Panc1 (cell line): ENCODE measurements around the gene PSMA5. TPM values are rescaled to one million over a fixed set of nuclear protein-coding genes. Genes with fewer than 3 reads are reported as not detected.

Experiments used
- ATAC-seq: fragments of 200-7000 bp; cut with Tn5 transposase; 2 replicates; pipeline ENCODE4 v1.9.1; 2020; ENCODE audit warnings: mild to moderate bottlenecking, moderate library complexity
- BruUV-seq: library from RNA; stranded (reverse); fragments of 400-500 nt; replicated peaks from 2 replicates; lab custom pipeline; 2021; lab: Mats Ljungman, UMichigan
- CTCF ChIA-PET: fragments of 300-600 bp; sonication (Branson Sonifier 250); formaldehyde crosslinking; loops from one replicate; lab custom pipeline; 2022; ENCODE audit warnings: antibody characterized with exemption; lab: Charles Lee
- POLR2A ChIA-PET: fragments of 300-600 bp; sonication (Branson Sonifier 250); formaldehyde crosslinking; loops from one replicate; lab custom pipeline; 2022; ENCODE audit warnings: antibody characterized with exemption; lab: Charles Lee
- DNase-seq: peaks from one replicate; pipeline ENCODE4 v3.0.0-alpha.2; 2010; ENCODE audit warnings: low read depth, low spot score
- H3K27ac ChIP-seq: 2 replicates; pipeline ENCODE4 v1.5.1; 2011; ENCODE audit warnings: mild to moderate bottlenecking, low read length, inconsistent platforms
- H3K27me3 ChIP-seq: fragments of 200-500 bp; sonication (Bioruptor generic); 2 replicates; pipeline ENCODE4 v1.6.0; 2014; ENCODE audit warnings: low read length, inconsistent platforms; ENCODE audit not compliant: control insufficient read depth, insufficient read depth
- H3K36me3 ChIP-seq: fragments of 200-500 bp; sonication (Bioruptor generic); 2 replicates; pipeline ENCODE4 v1.5.1; 2014; ENCODE audit warnings: inconsistent platforms, mild to moderate bottlenecking, low read length, moderate library complexity; ENCODE audit not compliant: control insufficient read depth, insufficient read depth
- H3K4me1 ChIP-seq: 2 replicates; pipeline ENCODE4 v1.5.1; 2011; ENCODE audit warnings: inconsistent platforms, mild to moderate bottlenecking, low read length, moderate library complexity; ENCODE audit not compliant: control insufficient read depth, insufficient read depth
- H3K4me3 ChIP-seq, 2 experiments: 2 replicates each; pipeline ENCODE4 v1.5.1; 2011 to 2012; ENCODE audit warnings: low read depth in 2 of 2, low read length in 2 of 2, mild to moderate bottlenecking in 2 of 2, inconsistent platforms in 1 of 2, moderate library complexity in 1 of 2
- H3K9me3 ChIP-seq: fragments of 200-500 bp; sonication (Bioruptor generic); 2 replicates; pipeline ENCODE4 v1.5.1; 2014; ENCODE audit warnings: low read depth, mild to moderate bottlenecking, inconsistent platforms, low read length, moderate library complexity; ENCODE audit not compliant: control insufficient read depth, insufficient read depth
- POLR2AphosphoS5 ChIP-seq: IDR thresholded peaks from 2 replicates; pipeline ENCODE4 v1.6.1; 2012; ENCODE audit warnings: mild to moderate bottlenecking, low read depth, low read length, moderate library complexity
- SIN3A ChIP-seq: IDR thresholded peaks from 2 replicates; pipeline ENCODE4 v1.6.1; 2012; ENCODE audit warnings: low read depth, mild to moderate bottlenecking, low read length, moderate library complexity, borderline replicate concordance; ENCODE audit not compliant: insufficient read depth
- TCF7L2 ChIP-seq: IDR thresholded peaks from 2 replicates; pipeline ENCODE4 v1.6.1; 2011; ENCODE audit warnings: mild to moderate bottlenecking, low read depth, low read length, inconsistent platforms
- in situ Hi-C: cut with HindIII; loops from 2 replicates; pipeline ENCODE4 v1.10.0; 2016; ENCODE audit warnings: low sequenced_read_pairs, low pct_unique_long_range_greater_than_20kb
- intact Hi-C: fragments of 100-400 bp; cut with micrococcal nuclease; formaldehyde crosslinking; loops from one replicate; pipeline ENCODE4 v1.10.0; 2022; ENCODE audit not compliant: unreplicated experiment
- total RNA-seq: library from RNA; stranded (reverse); gene quantifications from one replicate; pipeline ENCODE4 v1.2.1, GENCODE V29; 2021; ENCODE audit not compliant: unreplicated experiment
- TF ChIP-seq, protein P1 (sequence below): fragments of 450-650 bp; IDR thresholded peaks from 2 replicates; pipeline ENCODE4 v1.5.1; 2017; ENCODE audit warnings: mild to moderate bottlenecking
- TF ChIP-seq, protein P2 (sequence below), 2 experiments: IDR thresholded peaks; 2 replicates each; pipeline ENCODE4 v1.6.1; 2011 to 2012; ENCODE audit warnings: low read depth in 2 of 2, control low read depth in 1 of 2, low read length in 1 of 2, mild to moderate bottlenecking in 1 of 2, moderate library complexity in 1 of 2; ENCODE audit not compliant: insufficient read depth in 1 of 2

The PSMA5 gene
- total RNA-seq, 1 experiment from 2014 or later, result 118 TPM

DNA sequence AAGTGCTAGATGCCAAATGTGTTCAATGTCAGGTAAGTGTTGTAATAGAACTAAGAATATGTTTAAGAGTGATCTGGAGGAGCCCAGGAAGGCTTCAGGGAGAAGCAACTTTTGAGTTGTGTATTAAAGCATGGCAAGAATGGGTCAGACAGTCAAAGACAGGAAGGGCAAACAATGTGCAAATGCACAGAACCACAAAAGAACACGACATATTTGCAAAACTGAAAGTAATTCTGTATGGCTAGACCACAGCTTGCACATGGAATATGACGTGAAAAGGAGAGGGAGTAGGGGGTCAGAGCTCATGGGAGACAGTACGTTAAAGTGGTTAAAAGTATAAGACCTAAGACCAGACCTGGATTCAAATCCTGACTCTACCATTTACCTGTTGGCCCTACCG is 21.4 kb downstream of the PSMA5 start:
- Histone ChIP-seq H3K27me3 (no peaks in the 10 kb centered on the region), H3K27ac (no peak overlapping the region), H3K36me3 (peaks cover 15% of the 10 kb centered on the region), H3K4me3 (no peak overlapping the region), H3K9me3 (no peaks in the 10 kb centered on the region), H3K4me1 (no peaks in the 10 kb centered on the region)
- no peak for ATAC-seq
- no peak for DNase-seq
- in situ Hi-C loops (no loop called here), intact Hi-C loops (no loop called here)
- TF ChIP-seq POLR2AphosphoS5 (no peak), TCF7L2 (no peak), SIN3A (no peak)
- TF ChIP-seq, protein P1, sequence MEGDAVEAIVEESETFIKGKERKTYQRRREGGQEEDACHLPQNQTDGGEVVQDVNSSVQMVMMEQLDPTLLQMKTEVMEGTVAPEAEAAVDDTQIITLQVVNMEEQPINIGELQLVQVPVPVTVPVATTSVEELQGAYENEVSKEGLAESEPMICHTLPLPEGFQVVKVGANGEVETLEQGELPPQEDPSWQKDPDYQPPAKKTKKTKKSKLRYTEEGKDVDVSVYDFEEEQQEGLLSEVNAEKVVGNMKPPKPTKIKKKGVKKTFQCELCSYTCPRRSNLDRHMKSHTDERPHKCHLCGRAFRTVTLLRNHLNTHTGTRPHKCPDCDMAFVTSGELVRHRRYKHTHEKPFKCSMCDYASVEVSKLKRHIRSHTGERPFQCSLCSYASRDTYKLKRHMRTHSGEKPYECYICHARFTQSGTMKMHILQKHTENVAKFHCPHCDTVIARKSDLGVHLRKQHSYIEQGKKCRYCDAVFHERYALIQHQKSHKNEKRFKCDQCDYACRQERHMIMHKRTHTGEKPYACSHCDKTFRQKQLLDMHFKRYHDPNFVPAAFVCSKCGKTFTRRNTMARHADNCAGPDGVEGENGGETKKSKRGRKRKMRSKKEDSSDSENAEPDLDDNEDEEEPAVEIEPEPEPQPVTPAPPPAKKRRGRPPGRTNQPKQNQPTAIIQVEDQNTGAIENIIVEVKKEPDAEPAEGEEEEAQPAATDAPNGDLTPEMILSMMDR, result no peak
- TF ChIP-seq, protein P2, sequence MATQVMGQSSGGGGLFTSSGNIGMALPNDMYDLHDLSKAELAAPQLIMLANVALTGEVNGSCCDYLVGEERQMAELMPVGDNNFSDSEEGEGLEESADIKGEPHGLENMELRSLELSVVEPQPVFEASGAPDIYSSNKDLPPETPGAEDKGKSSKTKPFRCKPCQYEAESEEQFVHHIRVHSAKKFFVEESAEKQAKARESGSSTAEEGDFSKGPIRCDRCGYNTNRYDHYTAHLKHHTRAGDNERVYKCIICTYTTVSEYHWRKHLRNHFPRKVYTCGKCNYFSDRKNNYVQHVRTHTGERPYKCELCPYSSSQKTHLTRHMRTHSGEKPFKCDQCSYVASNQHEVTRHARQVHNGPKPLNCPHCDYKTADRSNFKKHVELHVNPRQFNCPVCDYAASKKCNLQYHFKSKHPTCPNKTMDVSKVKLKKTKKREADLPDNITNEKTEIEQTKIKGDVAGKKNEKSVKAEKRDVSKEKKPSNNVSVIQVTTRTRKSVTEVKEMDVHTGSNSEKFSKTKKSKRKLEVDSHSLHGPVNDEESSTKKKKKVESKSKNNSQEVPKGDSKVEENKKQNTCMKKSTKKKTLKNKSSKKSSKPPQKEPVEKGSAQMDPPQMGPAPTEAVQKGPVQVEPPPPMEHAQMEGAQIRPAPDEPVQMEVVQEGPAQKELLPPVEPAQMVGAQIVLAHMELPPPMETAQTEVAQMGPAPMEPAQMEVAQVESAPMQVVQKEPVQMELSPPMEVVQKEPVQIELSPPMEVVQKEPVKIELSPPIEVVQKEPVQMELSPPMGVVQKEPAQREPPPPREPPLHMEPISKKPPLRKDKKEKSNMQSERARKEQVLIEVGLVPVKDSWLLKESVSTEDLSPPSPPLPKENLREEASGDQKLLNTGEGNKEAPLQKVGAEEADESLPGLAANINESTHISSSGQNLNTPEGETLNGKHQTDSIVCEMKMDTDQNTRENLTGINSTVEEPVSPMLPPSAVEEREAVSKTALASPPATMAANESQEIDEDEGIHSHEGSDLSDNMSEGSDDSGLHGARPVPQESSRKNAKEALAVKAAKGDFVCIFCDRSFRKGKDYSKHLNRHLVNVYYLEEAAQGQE (IDR thresholded peaks at IDR 0.05; ENCODE audit: insufficient read depth in 1 of 2, low read depth in 2 of 2, low read length in 1 of 2), result no peak
- CTCF ChIA-PET, result no interaction called here
- no TSS peak for BruUV-seq
- POLR2A ChIA-PET, result no interaction called here

DNA sequence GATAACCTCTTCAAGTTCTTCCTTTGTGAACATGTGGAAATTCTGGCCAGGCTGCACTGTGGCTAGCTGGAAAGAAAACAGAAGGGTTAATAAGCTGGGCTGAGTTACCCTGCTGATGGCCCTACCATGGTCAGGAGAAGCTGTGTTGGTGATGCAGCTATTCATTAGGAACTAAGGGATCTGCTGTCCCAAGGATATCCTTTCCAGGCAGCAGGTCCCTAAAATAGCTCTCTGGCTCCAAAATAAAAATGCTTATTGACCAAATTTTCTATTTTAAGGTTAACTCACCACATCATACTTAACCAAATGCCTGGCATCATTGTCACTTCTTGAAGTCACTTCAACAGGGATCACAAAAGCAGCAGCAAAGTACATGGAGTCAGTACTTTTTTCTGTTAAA is 24.2 kb downstream of the PSMA5 start:
- no peak for ATAC-seq
- ChIA-PET POLR2A (no interaction called here), CTCF (no interaction called here)

More for the DNA sequence above, 24.2 kb downstream of the PSMA5 start:
- in situ Hi-C loops, result no loop called here
- H3K27me3 ChIP-seq, result no peaks in the 10 kb centered on the region
- H3K36me3 ChIP-seq, result peaks cover 14% of the 10 kb centered on the region
- TF ChIP-seq TCF7L2 (no peak), SIN3A (no peak)
- TF ChIP-seq, protein P2 (IDR thresholded peaks at IDR 0.05; ENCODE audit: insufficient read depth in 1 of 2, low read depth in 2 of 2, low read length in 1 of 2), result no peak
- intact Hi-C loops, result no loop called here
- no peak overlapping the region for H3K4me3 ChIP-seq
- H3K27ac ChIP-seq, result no peak overlapping the region
- peaks cover 6% of the 10 kb centered on the region for H3K4me1 ChIP-seq
- no peaks in the 10 kb centered on the region for H3K9me3 ChIP-seq
- BruUV-seq, result no TSS peak
- DNase-seq, result no peak
